Measurements from ENCODE around the gene OMD.
A peak's percentile ranks its signal among the peaks of the same experiment; 100 is the strongest.

Gene OMD

GRCh38 chr9:92455217-92455616 is 30.9 kb upstream of the OMD start:
- peak; percentile 62 for TF ChIP-seq CTCF (conservative IDR thresholded peaks at IDR 0.05)
- no peak for TF ChIP-seq ZFX (IDR thresholded peaks at IDR 0.05)

DNA sequence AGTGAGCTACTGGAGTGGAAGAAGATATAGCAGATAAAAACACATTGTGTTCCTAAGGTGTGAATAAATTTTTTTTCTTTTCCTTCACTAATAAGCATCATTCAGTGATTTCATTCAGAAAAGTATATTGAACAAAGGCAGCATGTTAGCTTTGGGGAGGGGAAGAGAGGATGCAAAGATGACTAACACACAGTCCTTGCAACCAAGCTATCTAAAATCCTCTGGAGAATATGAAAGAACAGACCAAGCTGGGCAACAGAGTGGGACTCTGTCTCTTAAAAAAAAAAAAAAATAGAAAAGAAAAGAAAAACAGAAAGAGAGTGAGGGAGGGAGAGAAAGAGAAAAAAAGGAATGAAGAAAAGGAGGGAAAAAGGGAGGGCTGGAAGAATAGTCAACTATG is 22.3 kb upstream of the OMD start:
- TF ChIP-seq ZFX (IDR thresholded peaks at IDR 0.05) = no peak
- no peak for TF ChIP-seq CTCF (conservative IDR thresholded peaks at IDR 0.05)
- no peak overlapping the region for H3K27ac ChIP-seq

More at GRCh38 chr9:92455217-92455616, 30.9 kb upstream of the OMD start:
- H3K27ac ChIP-seq = no peak overlapping the region

DNA sequence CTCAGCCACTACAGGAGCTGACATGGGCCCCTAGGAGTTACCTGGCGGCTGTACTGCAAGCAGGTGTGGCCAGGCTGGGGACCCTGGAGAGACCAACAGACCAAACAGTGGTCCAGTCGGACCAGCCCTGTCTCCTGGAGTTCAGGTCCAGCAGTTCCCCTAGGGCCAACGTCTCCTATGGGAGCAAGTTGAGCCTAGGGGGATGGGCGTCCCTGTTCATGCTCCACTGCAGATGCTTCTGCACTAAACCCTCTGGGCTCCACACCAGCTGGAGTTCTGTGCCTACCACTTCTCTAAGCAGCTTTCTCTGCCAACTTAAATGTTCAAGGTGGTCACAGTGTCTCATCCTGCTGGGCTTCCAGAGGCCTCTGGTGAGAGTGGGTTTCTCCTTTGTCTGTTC is 20.6 kb upstream of the OMD start:
- H3K27ac ChIP-seq = no peak overlapping the region

GRCh38 chr9:92440751-92441046 is 16.4 kb upstream of the OMD start:
- TF ChIP-seq ZFX (IDR thresholded peaks at IDR 0.05) (no peak), CTCF (conservative IDR thresholded peaks at IDR 0.05) (no peak)
- H3K27ac ChIP-seq = no peak overlapping the region

More for the DNA sequence above, 20.6 kb upstream of the OMD start:
- TF ChIP-seq CTCF (conservative IDR thresholded peaks at IDR 0.05) (no peak), ZFX (IDR thresholded peaks at IDR 0.05) (no peak)

DNA sequence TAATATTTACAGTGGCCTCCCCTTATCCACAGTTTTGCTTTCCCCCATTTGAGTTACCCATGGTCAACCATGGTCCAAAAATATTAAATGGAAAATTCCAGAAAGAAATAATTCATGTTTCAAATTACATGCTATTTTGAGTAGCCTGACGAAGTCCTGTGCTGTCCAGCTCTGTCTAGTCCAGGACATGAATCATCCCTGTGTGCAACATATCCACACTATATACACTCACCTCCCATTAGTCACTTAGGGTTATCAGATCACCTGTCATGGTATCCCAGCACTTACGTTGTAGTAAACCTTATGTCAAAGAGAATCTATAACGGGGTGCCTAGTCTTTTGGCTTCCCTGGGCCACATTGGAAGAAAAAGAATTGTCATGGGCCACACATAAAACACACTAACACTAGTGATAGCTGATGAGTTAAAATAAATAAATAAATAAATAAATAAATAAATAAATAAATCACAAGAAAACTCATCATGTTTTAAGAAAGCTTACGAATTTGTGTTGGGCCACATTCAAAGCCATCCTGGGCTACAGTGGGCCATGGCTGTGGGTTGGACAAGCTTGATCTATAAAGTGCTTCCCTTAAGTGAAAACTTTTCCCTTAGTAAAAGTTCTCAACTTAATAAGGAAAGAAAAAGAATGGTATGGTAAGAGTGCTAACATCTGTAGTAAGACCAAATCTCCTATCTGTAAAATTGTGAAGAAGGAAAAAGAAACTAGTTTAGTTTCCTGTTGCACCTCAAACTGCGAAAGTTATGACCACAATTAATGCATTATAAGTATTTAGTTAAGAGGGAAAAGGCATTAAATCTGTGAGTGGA is 15.9 kb upstream of the OMD start:
- TF ChIP-seq CTCF (conservative IDR thresholded peaks at IDR 0.05) (no peak), ZFX (IDR thresholded peaks at IDR 0.05) (no peak)

GRCh38 chr9:92438900-92439526 is 14.7 kb upstream of the OMD start:
- TF ChIP-seq CTCF (conservative IDR thresholded peaks at IDR 0.05) = peak; percentile 63
- TF ChIP-seq ZFX (IDR thresholded peaks at IDR 0.05) = no peak
- H3K27ac ChIP-seq = no peak overlapping the region

More for the DNA sequence above, 15.9 kb upstream of the OMD start:
- no peak overlapping the region for H3K27ac ChIP-seq

DNA sequence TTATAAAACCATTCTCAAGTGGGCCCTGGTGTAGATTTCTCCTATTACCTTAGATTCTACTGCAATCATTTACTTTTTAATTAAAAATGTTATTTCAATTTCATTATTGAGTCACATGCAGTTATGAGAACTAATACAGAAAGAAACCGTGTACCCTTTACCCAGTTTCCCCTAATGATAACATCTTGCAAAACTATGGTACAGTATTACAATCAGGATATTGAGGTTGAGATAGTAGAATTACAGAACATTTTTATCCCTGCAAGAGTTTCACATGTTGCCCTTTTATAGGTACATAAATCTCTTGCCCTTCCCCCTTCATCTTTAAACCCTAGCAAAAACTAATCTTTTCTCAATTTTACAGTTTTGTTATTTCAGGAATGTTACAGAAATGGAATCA is 11.0 kb upstream of the OMD start:
- no peak for TF ChIP-seq CTCF (conservative IDR thresholded peaks at IDR 0.05)
- no peak for TF ChIP-seq ZFX (IDR thresholded peaks at IDR 0.05)
- H3K27ac ChIP-seq = no peak overlapping the region
